ENCODE measurements around the gene UPK3BL1. TPM values are rescaled to one million over a fixed set of nuclear protein-coding genes. Genes with fewer than 3 reads are reported as not detected.
"Not testable (repeated sequence)": the region's sequence is repeated elsewhere in the genome, so short reads cannot be mapped to it uniquely, and the experiment has no call there.

UPK3BL1 gene, protein sequence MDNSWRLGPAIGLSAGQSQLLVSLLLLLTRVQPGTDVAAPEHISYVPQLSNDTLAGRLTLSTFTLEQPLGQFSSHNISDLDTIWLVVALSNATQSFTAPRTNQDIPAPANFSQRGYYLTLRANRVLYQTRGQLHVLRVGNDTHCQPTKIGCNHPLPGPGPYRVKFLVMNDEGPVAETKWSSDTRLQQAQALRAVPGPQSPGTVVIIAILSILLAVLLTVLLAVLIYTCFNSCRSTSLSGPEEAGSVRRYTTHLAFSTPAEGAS
- 17.9 and 19.6 TPM in 2 replicates for total RNA-seq

DNA sequence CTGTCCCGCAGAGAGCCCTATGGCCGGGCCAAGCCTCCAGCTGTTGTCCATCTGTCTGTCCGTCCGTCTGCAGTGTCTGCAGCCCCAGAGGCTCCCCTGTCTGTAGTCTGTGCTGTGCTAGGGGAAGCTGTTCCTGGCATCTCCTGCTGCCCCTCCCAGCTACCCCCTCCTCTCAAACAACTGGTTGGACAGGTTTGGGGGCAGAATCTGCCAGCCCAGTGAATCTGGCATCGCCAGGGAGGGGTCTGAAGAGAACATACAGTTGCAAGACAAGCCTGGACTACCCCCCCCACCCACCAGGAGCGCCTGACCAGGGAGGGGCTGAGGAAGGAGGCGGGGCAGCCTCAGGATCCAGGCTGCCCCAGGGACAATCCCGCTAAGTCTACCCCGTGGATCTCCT lies at the start of gene UPK3BL1:
UPK3BL1 (minus strand) TSS at position 101 of the 400 bp plus-strand sequence; CDS start at position 51, 50 bp downstream.
- H3K27me3 ChIP-seq (ENCODE audit: control insufficient read depth, insufficient read depth, low read length); H3K36me3 ChIP-seq (ENCODE audit: control insufficient read depth, insufficient read depth, low read length); H3K4me3 ChIP-seq (ENCODE audit: low read depth, low read length); DNase-seq (ENCODE audit: low read depth): not testable (repeated sequence)

GRCh38 chr7:102690602-102691001 lies 48.0 kb upstream of the UPK3BL1 start:
- H3K27me3 ChIP-seq (ENCODE audit: control insufficient read depth, insufficient read depth, low read length); H3K4me3 ChIP-seq (ENCODE audit: low read depth, low read length): not testable (repeated sequence)

GRCh38 chr7:102689436-102690282 lies 47.1 kb upstream of the UPK3BL1 start:
- not testable (repeated sequence) for H3K4me3 ChIP-seq (ENCODE audit: low read depth, low read length); H3K27me3 ChIP-seq (ENCODE audit: control insufficient read depth, insufficient read depth, low read length); H3K36me3 ChIP-seq (ENCODE audit: control insufficient read depth, insufficient read depth, low read length); DNase-seq (ENCODE audit: low read depth)

More at GRCh38 chr7:102690602-102691001, 48.0 kb upstream of the UPK3BL1 start:
- not testable (repeated sequence) for DNase-seq (ENCODE audit: low read depth); H3K36me3 ChIP-seq (ENCODE audit: control insufficient read depth, insufficient read depth, low read length)

GRCh38 chr7:102688299-102689036 lies 45.9 kb upstream of the UPK3BL1 start:
- DNase-seq (ENCODE audit: low read depth); H3K4me3 ChIP-seq (ENCODE audit: low read depth, low read length); H3K27me3 ChIP-seq (ENCODE audit: control insufficient read depth, insufficient read depth, low read length); H3K36me3 ChIP-seq (ENCODE audit: control insufficient read depth, insufficient read depth, low read length): not testable (repeated sequence)

DNA sequence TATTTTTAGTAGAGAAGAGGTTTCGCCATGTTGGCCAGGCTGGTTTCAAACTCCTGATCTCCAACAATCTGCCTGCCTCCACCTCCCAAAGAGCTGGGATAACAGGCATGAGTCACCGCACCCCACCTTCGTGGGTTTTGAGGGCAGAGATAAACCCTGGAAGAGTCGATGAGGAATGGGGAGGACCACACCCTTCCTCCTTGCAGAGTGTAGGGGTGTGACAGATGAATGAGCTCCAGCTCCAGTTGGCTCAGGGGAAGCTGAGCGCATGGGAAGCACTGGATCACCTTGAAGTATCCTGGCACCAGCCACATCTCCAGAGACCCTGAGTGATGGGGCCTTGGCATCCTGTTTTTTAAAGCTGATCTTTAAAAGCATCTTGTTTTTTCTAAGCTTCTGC lies 40.0 kb upstream of the UPK3BL1 start:
- H3K4me3 ChIP-seq (ENCODE audit: low read depth, low read length); H3K27me3 ChIP-seq (ENCODE audit: control insufficient read depth, insufficient read depth, low read length); DNase-seq (ENCODE audit: low read depth); H3K36me3 ChIP-seq (ENCODE audit: control insufficient read depth, insufficient read depth, low read length): not testable (repeated sequence)

DNA sequence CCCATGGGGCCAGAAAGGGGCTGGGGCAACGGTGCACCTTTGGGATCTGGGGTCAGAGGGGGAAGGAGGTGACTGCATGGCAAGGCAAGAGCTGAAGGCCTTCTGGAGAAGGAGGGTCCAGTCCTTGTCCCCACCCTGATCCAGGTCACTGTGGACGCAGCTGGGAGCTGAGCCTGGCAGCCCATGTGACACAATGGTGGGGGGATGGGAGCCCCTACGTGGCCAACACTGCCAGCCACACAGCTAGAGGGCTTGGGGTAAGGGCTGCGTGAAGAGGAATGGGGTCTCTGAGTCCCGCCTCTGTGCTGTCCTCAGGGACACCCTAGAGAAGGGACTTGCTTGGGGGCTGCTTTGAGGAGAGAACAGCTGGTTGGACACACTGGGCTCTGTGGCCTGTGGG lies 38.2 kb upstream of the UPK3BL1 start:
- not testable (repeated sequence) for H3K36me3 ChIP-seq (ENCODE audit: control insufficient read depth, insufficient read depth, low read length); H3K27me3 ChIP-seq (ENCODE audit: control insufficient read depth, insufficient read depth, low read length); DNase-seq (ENCODE audit: low read depth); H3K4me3 ChIP-seq (ENCODE audit: low read depth, low read length)

- not testable (repeated sequence) for H3K36me3 ChIP-seq (ENCODE audit: control insufficient read depth, insufficient read depth, low read length); DNase-seq (ENCODE audit: low read depth); H3K4me3 ChIP-seq (ENCODE audit: low read depth, low read length); H3K27me3 ChIP-seq (ENCODE audit: control insufficient read depth, insufficient read depth, low read length)
These were observed 33.0 kb upstream of the UPK3BL1 start for GRCh38 chr7:102675545-102675944.

- H3K36me3 ChIP-seq (ENCODE audit: control insufficient read depth, insufficient read depth, low read length); DNase-seq (ENCODE audit: low read depth); H3K27me3 ChIP-seq (ENCODE audit: control insufficient read depth, insufficient read depth, low read length): not testable (repeated sequence)
These were observed 31.0 kb upstream of the UPK3BL1 start for GRCh38 chr7:102673447-102674067.

GRCh38 chr7:102671956-102672307 lies 29.3 kb upstream of the UPK3BL1 start:
- not testable (repeated sequence) for H3K4me3 ChIP-seq (ENCODE audit: low read depth, low read length); H3K27me3 ChIP-seq (ENCODE audit: control insufficient read depth, insufficient read depth, low read length); H3K36me3 ChIP-seq (ENCODE audit: control insufficient read depth, insufficient read depth, low read length); DNase-seq (ENCODE audit: low read depth)

More at GRCh38 chr7:102673447-102674067, 31.0 kb upstream of the UPK3BL1 start:
- not testable (repeated sequence) for H3K4me3 ChIP-seq (ENCODE audit: low read depth, low read length)

DNA sequence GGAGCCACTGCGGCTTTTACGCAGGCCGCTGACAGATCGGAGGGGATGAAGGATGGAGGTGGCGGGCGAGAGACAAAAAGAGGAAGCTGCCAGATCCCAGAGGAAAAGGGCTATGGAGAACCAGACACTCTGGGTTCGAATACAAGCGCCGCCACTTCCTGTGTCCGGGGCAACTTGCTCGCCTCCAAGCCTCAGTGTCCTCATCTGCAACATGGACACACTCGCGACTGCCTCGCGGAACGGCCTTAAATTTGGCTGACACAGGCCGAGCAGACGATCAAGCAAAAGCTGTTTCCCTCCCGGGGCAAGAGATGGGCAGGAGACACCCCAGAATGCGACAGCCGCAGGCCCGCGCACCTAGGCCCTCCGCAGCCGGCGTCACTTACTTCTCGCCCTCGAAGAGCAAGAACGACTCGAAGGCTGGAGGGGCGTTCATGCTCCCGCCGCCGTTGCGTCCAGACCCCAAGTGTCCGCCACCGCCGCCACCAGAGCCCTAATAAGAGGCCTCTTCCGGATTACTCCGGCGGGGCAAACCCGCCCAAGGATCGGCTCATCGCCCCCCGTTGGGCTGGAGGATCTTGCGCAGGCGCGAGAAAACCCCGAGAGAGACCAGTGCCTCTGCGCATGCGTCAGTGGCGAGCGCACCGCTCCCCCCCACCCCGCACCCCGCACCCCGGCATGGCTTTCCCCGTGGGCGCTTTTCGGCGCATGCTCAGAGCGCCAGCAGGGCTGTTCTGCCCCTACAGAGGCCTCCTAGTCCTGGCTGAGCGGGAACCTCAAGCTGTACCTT lies 28.8 kb upstream of the UPK3BL1 start, which contains the start of gene POLR2J2:
POLR2J2 (minus strand) TSS at position 498 of the 790 bp plus-strand sequence; CDS start at position 436, 62 bp downstream.
- not testable (repeated sequence) for H3K36me3 ChIP-seq (ENCODE audit: control insufficient read depth, insufficient read depth, low read length); DNase-seq (ENCODE audit: low read depth); H3K27me3 ChIP-seq (ENCODE audit: control insufficient read depth, insufficient read depth, low read length)
- H3K4me3 ChIP-seq (ENCODE audit: low read depth, low read length) = peak within 1 kb of the TSS; percentile 63

DNA sequence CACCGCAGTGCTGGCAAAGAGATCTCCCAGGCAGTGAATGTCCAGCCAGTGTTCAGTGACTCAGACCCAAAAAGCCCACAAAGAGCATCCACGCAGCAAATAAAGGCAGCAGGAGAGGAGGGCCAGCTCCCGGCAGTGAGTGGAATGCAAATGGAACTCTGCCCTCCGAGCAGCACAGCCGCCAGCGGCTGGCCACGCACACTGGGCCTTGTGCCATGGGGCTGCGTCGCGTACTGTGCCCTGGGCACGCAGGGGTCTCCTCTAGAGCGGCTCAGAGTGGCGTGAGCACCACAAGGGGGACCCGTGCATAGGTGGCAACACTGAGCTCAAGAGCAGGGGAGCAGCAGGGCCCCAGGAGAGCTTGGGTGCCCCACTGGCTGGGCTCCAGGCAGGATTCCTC lies 24.9 kb upstream of the UPK3BL1 start:
- not testable (repeated sequence) for H3K27me3 ChIP-seq (ENCODE audit: control insufficient read depth, insufficient read depth, low read length); DNase-seq (ENCODE audit: low read depth); H3K36me3 ChIP-seq (ENCODE audit: control insufficient read depth, insufficient read depth, low read length); H3K4me3 ChIP-seq (ENCODE audit: low read depth, low read length)

DNA sequence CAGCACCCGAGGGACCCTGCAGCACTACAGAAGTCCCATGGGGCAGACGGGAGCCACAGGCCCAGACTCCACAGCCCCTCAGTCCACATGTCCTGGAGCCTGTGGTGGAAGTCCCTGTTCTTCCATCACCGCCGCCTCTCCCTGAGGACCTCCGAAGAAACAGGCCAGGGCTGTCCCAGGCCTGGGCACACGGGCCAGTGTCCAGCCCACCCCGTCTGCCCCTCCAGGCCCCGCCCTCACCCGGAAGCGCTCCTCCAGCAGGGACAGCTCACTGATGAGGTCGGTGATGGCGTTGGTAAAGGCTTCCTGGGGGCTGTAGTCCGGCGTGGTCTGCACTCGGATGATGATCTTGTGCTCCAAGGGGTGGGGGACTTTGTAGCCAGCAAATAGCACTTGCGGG lies 24.3 kb upstream of the UPK3BL1 start:
- H3K4me3 ChIP-seq (ENCODE audit: low read depth, low read length); H3K27me3 ChIP-seq (ENCODE audit: control insufficient read depth, insufficient read depth, low read length); H3K36me3 ChIP-seq (ENCODE audit: control insufficient read depth, insufficient read depth, low read length); DNase-seq (ENCODE audit: low read depth): not testable (repeated sequence)

GRCh38 chr7:102664765-102665164 lies 22.2 kb upstream of the UPK3BL1 start:
- H3K27me3 ChIP-seq (ENCODE audit: control insufficient read depth, insufficient read depth, low read length); H3K36me3 ChIP-seq (ENCODE audit: control insufficient read depth, insufficient read depth, low read length); DNase-seq (ENCODE audit: low read depth); H3K4me3 ChIP-seq (ENCODE audit: low read depth, low read length): not testable (repeated sequence)

All from kidney epithelial cell (primary cell).